OCI-LY3 (cell line): ENCODE results near the gene HDAC8.
"Not testable (repeated sequence)": the region's sequence is repeated elsewhere in the genome, so short reads cannot be mapped to it uniquely, and the experiment has no call there.

Source experiments
- H2AFZ ChIP-seq: fragments of 200-600, 300-600 bp; shearing (Covaris generic); 2 replicates; pipeline ENCODE4 v1.6.0; 2014; ENCODE audit warnings: antibody characterized with exemption, low read depth, low read length
- H3K27ac ChIP-seq: fragments of 200-600, 300-600 bp; sonication (generic); 2 replicates; pipeline ENCODE4 v1.5.1; 2014; ENCODE audit warnings: mild to moderate bottlenecking, low read length, moderate library complexity, mixed read lengths
- H3K27me3 ChIP-seq: fragments of 200-600, 300-600 bp; sonication (generic); 2 replicates; pipeline ENCODE4 v1.6.1; 2014; ENCODE audit warnings: low read depth, low read length, mixed read lengths
- H3K36me3 ChIP-seq: fragments of 200-600, 300-600 bp; sonication (generic); replicated peaks from 2 replicates; pipeline ENCODE3; 2014; ENCODE audit warnings: low read depth, low read length, mixed read lengths
- H3K4me1 ChIP-seq: fragments of 300-600, 200-600 bp; sonication (generic); 2 replicates; pipeline ENCODE4 v1.6.1; 2014; ENCODE audit warnings: low read length, mixed read lengths
- H3K4me2 ChIP-seq: fragments of 200-600, 300-600 bp; sonication (generic); 2 replicates; pipeline ENCODE4 v1.6.1; 2014; ENCODE audit warnings: low read length, mixed read lengths
- H3K4me3 ChIP-seq: fragments of 300-600, 200-600 bp; sonication (generic); 2 replicates; pipeline ENCODE4 v1.5.1; 2014; ENCODE audit warnings: antibody characterized with exemption, mild to moderate bottlenecking, low read length, moderate library complexity
- H3K79me2 ChIP-seq: fragments of 300-600, 200-600 bp; shearing (Covaris generic); 2 replicates; pipeline ENCODE4 v1.6.1; 2014; ENCODE audit warnings: mild to moderate bottlenecking, low read length, mixed read lengths
- H3K9ac ChIP-seq: fragments of 300-600, 200-600 bp; shearing (Covaris generic); 2 replicates; pipeline ENCODE4 v1.6.0; 2014; ENCODE audit warnings: mild to moderate bottlenecking, low read length, moderate library complexity
- H3K9me3 ChIP-seq: fragments of 200-600, 300-600 bp; shearing (Covaris generic); 2 replicates; pipeline ENCODE4 v1.6.1; 2014; ENCODE audit warnings: low read length, mixed read lengths; ENCODE audit not compliant: insufficient read depth
- H4K20me1 ChIP-seq: fragments of 200-600, 300-600 bp; sonication (generic); 2 replicates; pipeline ENCODE4 v1.6.1; 2016; ENCODE audit warnings: low read length, mixed read lengths; ENCODE audit not compliant: insufficient read depth
- EZH2phosphoT487 ChIP-seq: fragments of 200-600 bp; shearing (Covaris generic); IDR thresholded peaks from 2 replicates; pipeline ENCODE4 v1.6.1; 2018; ENCODE audit warnings: antibody characterized with exemption, mixed run types, low read depth
- TF ChIP-seq, protein P1 (sequence below): fragments of 200-600, 300-600 bp; sonication (generic); IDR thresholded peaks from 2 replicates; pipeline ENCODE4 v1.5.1; 2014; ENCODE audit warnings: antibody characterized with exemption, low read length, low read depth

HDAC8 gene

DNA sequence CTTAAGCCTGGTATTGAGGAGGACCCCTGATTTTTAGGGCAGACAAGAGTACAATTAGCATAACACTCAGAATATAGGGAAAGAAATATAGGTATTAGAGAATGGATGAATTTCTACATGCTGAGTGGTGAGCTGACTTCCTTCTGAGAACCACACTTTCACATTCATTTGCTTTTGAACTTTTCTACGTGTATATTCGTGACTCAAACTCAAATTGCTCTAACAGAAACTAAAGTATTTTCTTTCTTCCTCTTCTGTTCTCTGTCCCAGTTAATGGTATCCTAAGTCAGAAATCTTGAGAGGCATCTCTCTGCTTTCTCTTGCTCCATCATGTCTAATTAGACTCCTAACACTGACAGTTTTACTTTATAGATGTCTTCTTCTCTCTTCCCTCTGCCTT lies 163.8 kb downstream of the HDAC8 start:
- Histone ChIP-seq H3K36me3 (no peaks in the 10 kb centered on the region), H3K9me3 (no peaks in the 10 kb centered on the region), H2AFZ (no peak overlapping the region), H3K9ac (no peak overlapping the region), H3K4me2 (peak overlapping the region; percentile 48), H3K27ac (peak overlapping the region; percentile 4; the same call in 1 of the 2 replicates), H3K27me3 (no peaks in the 10 kb centered on the region), H4K20me1 (no peaks in the 10 kb centered on the region), H3K4me3 (no peak overlapping the region), H3K4me1 (peaks cover 16% of the 10 kb centered on the region), H3K79me2 (no peaks in the 10 kb centered on the region)
- TF ChIP-seq, protein P1, sequence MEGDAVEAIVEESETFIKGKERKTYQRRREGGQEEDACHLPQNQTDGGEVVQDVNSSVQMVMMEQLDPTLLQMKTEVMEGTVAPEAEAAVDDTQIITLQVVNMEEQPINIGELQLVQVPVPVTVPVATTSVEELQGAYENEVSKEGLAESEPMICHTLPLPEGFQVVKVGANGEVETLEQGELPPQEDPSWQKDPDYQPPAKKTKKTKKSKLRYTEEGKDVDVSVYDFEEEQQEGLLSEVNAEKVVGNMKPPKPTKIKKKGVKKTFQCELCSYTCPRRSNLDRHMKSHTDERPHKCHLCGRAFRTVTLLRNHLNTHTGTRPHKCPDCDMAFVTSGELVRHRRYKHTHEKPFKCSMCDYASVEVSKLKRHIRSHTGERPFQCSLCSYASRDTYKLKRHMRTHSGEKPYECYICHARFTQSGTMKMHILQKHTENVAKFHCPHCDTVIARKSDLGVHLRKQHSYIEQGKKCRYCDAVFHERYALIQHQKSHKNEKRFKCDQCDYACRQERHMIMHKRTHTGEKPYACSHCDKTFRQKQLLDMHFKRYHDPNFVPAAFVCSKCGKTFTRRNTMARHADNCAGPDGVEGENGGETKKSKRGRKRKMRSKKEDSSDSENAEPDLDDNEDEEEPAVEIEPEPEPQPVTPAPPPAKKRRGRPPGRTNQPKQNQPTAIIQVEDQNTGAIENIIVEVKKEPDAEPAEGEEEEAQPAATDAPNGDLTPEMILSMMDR: no peak
- no peak for TF ChIP-seq EZH2phosphoT487

GRCh38 chrX:72405136-72405535 lies 167.5 kb downstream of the HDAC8 start:
- not testable (repeated sequence) for H3K36me3 ChIP-seq, H4K20me1 ChIP-seq, H2AFZ ChIP-seq

GRCh38 chrX:72402614-72403013 lies 170.0 kb downstream of the HDAC8 start:
- H3K27me3 ChIP-seq: no peaks in the 10 kb centered on the region
- H3K4me2 ChIP-seq: no peak overlapping the region
- no peaks in the 10 kb centered on the region for H3K36me3 ChIP-seq
- no peak overlapping the region for H2AFZ ChIP-seq
- H3K79me2 ChIP-seq: no peaks in the 10 kb centered on the region
- TF ChIP-seq EZH2phosphoT487: no peak
- TF ChIP-seq, protein P1: no peak
- no peak overlapping the region for H3K4me3 ChIP-seq
- no peaks in the 10 kb centered on the region for H4K20me1 ChIP-seq
- H3K4me1 ChIP-seq: no peaks in the 10 kb centered on the region
- H3K27ac ChIP-seq: no peak overlapping the region
- no peak overlapping the region for H3K9ac ChIP-seq
- H3K9me3 ChIP-seq: no peaks in the 10 kb centered on the region

More at GRCh38 chrX:72405136-72405535, 167.5 kb downstream of the HDAC8 start:
- H3K79me2 ChIP-seq, H3K27me3 ChIP-seq, H3K4me2 ChIP-seq, H3K9me3 ChIP-seq, H3K4me3 ChIP-seq, H3K9ac ChIP-seq, H3K27ac ChIP-seq: not testable (repeated sequence)
- peaks cover 16% of the 10 kb centered on the region for H3K4me1 ChIP-seq

DNA sequence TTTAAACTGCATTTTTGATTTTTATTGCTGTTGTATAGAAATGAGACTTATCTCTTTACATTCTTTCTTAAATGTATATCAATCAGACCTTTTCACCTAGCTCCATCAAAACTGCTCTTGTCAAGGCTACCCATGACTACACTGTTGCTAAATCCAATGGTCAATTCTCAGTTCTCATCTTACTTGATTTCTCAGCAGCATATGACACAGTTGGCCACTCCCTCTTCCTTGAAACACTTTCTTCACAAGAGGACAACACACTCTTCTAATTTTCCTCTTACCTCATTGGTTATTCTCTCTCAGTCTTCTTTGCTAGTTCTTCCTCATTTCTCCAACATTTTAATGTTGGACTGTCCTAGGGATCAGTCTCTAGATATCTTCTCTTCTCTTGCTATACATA lies 172.8 kb downstream of the HDAC8 start:
- Histone ChIP-seq H3K4me2 (no peak overlapping the region), H3K4me3 (no peak overlapping the region), H3K36me3 (no peaks in the 10 kb centered on the region), H2AFZ (no peak overlapping the region), H3K79me2 (no peaks in the 10 kb centered on the region), H3K9me3 (no peaks in the 10 kb centered on the region), H3K27me3 (no peaks in the 10 kb centered on the region), H4K20me1 (no peaks in the 10 kb centered on the region), H3K27ac (no peak overlapping the region), H3K9ac (no peak overlapping the region), H3K4me1 (no peaks in the 10 kb centered on the region)
- TF ChIP-seq EZH2phosphoT487: no peak
- TF ChIP-seq, protein P1: no peak

GRCh38 chrX:72396117-72396516 lies 176.5 kb downstream of the HDAC8 start:
- H3K36me3 ChIP-seq: no peaks in the 10 kb centered on the region

More at GRCh38 chrX:72396117-72396516, 176.5 kb downstream of the HDAC8 start:
- Histone ChIP-seq H3K79me2 (no peaks in the 10 kb centered on the region), H4K20me1 (no peaks in the 10 kb centered on the region), H3K4me2 (no peak overlapping the region), H3K27ac (no peak overlapping the region), H3K4me3 (no peak overlapping the region), H3K9me3 (no peaks in the 10 kb centered on the region), H3K27me3 (no peaks in the 10 kb centered on the region), H3K9ac (no peak overlapping the region), H2AFZ (no peak overlapping the region), H3K4me1 (no peaks in the 10 kb centered on the region)
- TF ChIP-seq, protein P1: no peak
- TF ChIP-seq EZH2phosphoT487: no peak
